Measurements from ENCODE around the gene EXOC4.

GRCh38 chr7:134047675-134048074, 794.8 kb downstream of the EXOC4 start:
- no peak for TF ChIP-seq CTCF (IDR thresholded peaks at IDR 0.05)
- TF ChIP-seq POLR2A (IDR thresholded peaks at IDR 0.05): no peak
- no peak for TF ChIP-seq POLR2AphosphoS5 (IDR thresholded peaks at IDR 0.05)
